PC-9 (cell line): ENCODE results near the gene TRMT1L.

Source experiments
- CTCF ChIP-seq: fragments of 200-600 bp; sonication (generic); conservative IDR thresholded peaks from 2 replicates; pipeline ENCODE4 v1.6.1; 2017; ENCODE audit warnings: mixed run types, antibody characterized with exemption, mild to moderate bottlenecking, moderate library complexity
- EZH2 ChIP-seq: fragments of 200-600 bp; sonication (generic); IDR thresholded peaks from 2 replicates; pipeline ENCODE4 v1.8.0; 2017; ENCODE audit warnings: antibody characterized with exemption, low read depth

- TF ChIP-seq CTCF (no peak), EZH2 (no peak)
Observed at GRCh38 chr1:185087746-185088145, 69.0 kb downstream of the TRMT1L start.
